ENCODE measurements around the gene SLC25A44. TPM values are rescaled to one million over a fixed set of nuclear protein-coding genes. Genes with fewer than 3 reads are reported as not detected.

SLC25A44 gene
- total and polyA plus RNA-seq, 2 experiments from 2014 or later, result 14.3 to 15.4 TPM

- H3K4me1 ChIP-seq (ENCODE audit: insufficient read depth), result peaks cover 28% of the 10 kb centered on the region
Observed at GRCh38 chr1:156146769-156147405, 47.0 kb upstream of the SLC25A44 start.

GRCh38 chr1:156148216-156148615 lies 45.7 kb upstream of the SLC25A44 start:
- no peaks in the 10 kb centered on the region for H3K27me3 ChIP-seq (replicated peaks; ENCODE audit: insufficient read depth)
- no peak overlapping the region for H3K4me2 ChIP-seq (ENCODE audit: unreplicated experiment)
- H2AFZ ChIP-seq, result no peak overlapping the region
- H3K9me2 ChIP-seq (ENCODE audit: insufficient read depth), result no peaks in the 10 kb centered on the region
- no peak overlapping the region for H3K9ac ChIP-seq
- TF ChIP-seq EZH2 (IDR thresholded peaks at IDR 0.05; ENCODE audit: insufficient read depth, poor library complexity, severe bottlenecking), result no peak
- TF ChIP-seq EZH2phosphoT487 (IDR thresholded peaks at IDR 0.05; ENCODE audit: insufficient read depth, low read depth), result no peak
- H3K4me3 ChIP-seq, result no peak overlapping the region
- H3K36me3 ChIP-seq (ENCODE audit: low read depth), result no peaks in the 10 kb centered on the region
- no peaks in the 10 kb centered on the region for H3K79me2 ChIP-seq (ENCODE audit: insufficient read depth)
- peaks cover 27% of the 10 kb centered on the region for H3F3A ChIP-seq (ENCODE audit: insufficient read depth)
- no peaks in the 10 kb centered on the region for H3K9me3 ChIP-seq (ENCODE audit: low read depth)
- no peaks in the 10 kb centered on the region for H4K20me1 ChIP-seq (ENCODE audit: insufficient read depth)
- in situ Hi-C loops (cut with MboI), result loop anchor here (10.0 kb wide), 1 partner anchor 77 kb away; no protein-coding TSS in a partner anchor
- 31 to 33% methylated on average over 6 of the region's 6 CpGs for WGBS, 2 experiments (ENCODE audit: low coverage in 1 of 2, low lambda C conversion rate in 2 of 2, missing lambda C conversion rate in 2 of 2)
- peaks cover 37% of the 10 kb centered on the region for H3K4me1 ChIP-seq (ENCODE audit: insufficient read depth)
- no peak overlapping the region for H3K27ac ChIP-seq
- no peak for DNase-seq

More at GRCh38 chr1:156146769-156147405, 47.0 kb upstream of the SLC25A44 start:
- Histone ChIP-seq H3K9ac (peak overlapping the region; percentile 52), H3K9me3 (ENCODE audit: low read depth) (no peaks in the 10 kb centered on the region), H3K9me2 (ENCODE audit: insufficient read depth) (no peaks in the 10 kb centered on the region), H3F3A (ENCODE audit: insufficient read depth) (peaks cover 36% of the 10 kb centered on the region), H3K27me3 (replicated peaks; ENCODE audit: insufficient read depth) (no peaks in the 10 kb centered on the region), H2AFZ (no peak overlapping the region), H3K36me3 (ENCODE audit: low read depth) (no peaks in the 10 kb centered on the region), H3K4me2 (ENCODE audit: unreplicated experiment) (peak overlapping the region; percentile 50), H3K4me3 (no peak overlapping the region), H3K27ac (peak overlapping the region; percentile 33; the same call in 1 of the 2 replicates), H4K20me1 (ENCODE audit: insufficient read depth) (no peaks in the 10 kb centered on the region), H3K79me2 (ENCODE audit: insufficient read depth) (no peaks in the 10 kb centered on the region)
- in situ Hi-C loops (cut with MboI), result loop anchor here (10.0 kb wide), 1 partner anchor 78 kb away; no protein-coding TSS in a partner anchor
- TF ChIP-seq EZH2phosphoT487 (IDR thresholded peaks at IDR 0.05; ENCODE audit: insufficient read depth, low read depth), result no peak
- WGBS, 2 experiments (ENCODE audit: low coverage in 1 of 2, low lambda C conversion rate in 2 of 2, missing lambda C conversion rate in 2 of 2), result 10 to 13% methylated on average over 7 to 9 of the region's 9 CpGs
- peak; percentile 74 for DNase-seq

- TF ChIP-seq EZH2phosphoT487 (IDR thresholded peaks at IDR 0.05; ENCODE audit: insufficient read depth, low read depth) (no peak), EZH2 (IDR thresholded peaks at IDR 0.05; ENCODE audit: insufficient read depth, poor library complexity, severe bottlenecking) (no peak)
- H3K4me3 ChIP-seq, result no peak overlapping the region
- H3K27me3 ChIP-seq (replicated peaks; ENCODE audit: insufficient read depth), result no peaks in the 10 kb centered on the region
- no peak for DNase-seq
- no peak overlapping the region for H3K27ac ChIP-seq
- WGBS, 2 experiments (ENCODE audit: low coverage in 1 of 2, low lambda C conversion rate in 2 of 2, missing lambda C conversion rate in 2 of 2), result 25 to 27% methylated on average over 13 to 20 of the region's 20 CpGs
- H4K20me1 ChIP-seq (ENCODE audit: insufficient read depth), result no peaks in the 10 kb centered on the region
- in situ Hi-C loops (cut with MboI), result loop anchor here (10.0 kb wide), 1 partner anchor 75 kb away; no protein-coding TSS in a partner anchor
- no peaks in the 10 kb centered on the region for H3K9me2 ChIP-seq (ENCODE audit: insufficient read depth)
- H3K4me2 ChIP-seq (ENCODE audit: unreplicated experiment), result no peak overlapping the region
- H2AFZ ChIP-seq, result no peak overlapping the region
- H3K9me3 ChIP-seq (ENCODE audit: low read depth), result no peaks in the 10 kb centered on the region
- peaks cover 16% of the 10 kb centered on the region for H3F3A ChIP-seq (ENCODE audit: insufficient read depth)
- H3K9ac ChIP-seq, result no peak overlapping the region
- H3K79me2 ChIP-seq (ENCODE audit: insufficient read depth), result no peaks in the 10 kb centered on the region
- H3K4me1 ChIP-seq (ENCODE audit: insufficient read depth), result peaks cover 29% of the 10 kb centered on the region
- no peaks in the 10 kb centered on the region for H3K36me3 ChIP-seq (ENCODE audit: low read depth)
Observed at GRCh38 chr1:156149374-156150332, 44.3 kb upstream of the SLC25A44 start.

- H3K4me2 ChIP-seq (ENCODE audit: unreplicated experiment), result no peak overlapping the region
- no peaks in the 10 kb centered on the region for H4K20me1 ChIP-seq (ENCODE audit: insufficient read depth)
- 47 to 65% methylated on average over 10 of the region's 10 CpGs for WGBS, 2 experiments (ENCODE audit: low coverage in 1 of 2, low lambda C conversion rate in 2 of 2, missing lambda C conversion rate in 2 of 2)
- H3K4me3 ChIP-seq, result no peak overlapping the region
- H3K9me2 ChIP-seq (ENCODE audit: insufficient read depth), result no peaks in the 10 kb centered on the region
- H3K9me3 ChIP-seq (ENCODE audit: low read depth), result no peaks in the 10 kb centered on the region
- H3K4me1 ChIP-seq (ENCODE audit: insufficient read depth), result peaks cover 26% of the 10 kb centered on the region
- H3K27ac ChIP-seq, result no peak overlapping the region
- in situ Hi-C loops (cut with MboI), result no loop called here
- no peaks in the 10 kb centered on the region for H3K79me2 ChIP-seq (ENCODE audit: insufficient read depth)
- H3F3A ChIP-seq (ENCODE audit: insufficient read depth), result peaks cover 9% of the 10 kb centered on the region
- H2AFZ ChIP-seq, result no peak overlapping the region
- TF ChIP-seq EZH2 (IDR thresholded peaks at IDR 0.05; ENCODE audit: insufficient read depth, poor library complexity, severe bottlenecking), result no peak
- TF ChIP-seq EZH2phosphoT487 (IDR thresholded peaks at IDR 0.05; ENCODE audit: insufficient read depth, low read depth), result no peak
- H3K27me3 ChIP-seq (replicated peaks; ENCODE audit: insufficient read depth), result no peaks in the 10 kb centered on the region
- no peaks in the 10 kb centered on the region for H3K36me3 ChIP-seq (ENCODE audit: low read depth)
- no peak overlapping the region for H3K9ac ChIP-seq
- DNase-seq, result no peak
Observed at GRCh38 chr1:156150333-156151011, 43.4 kb upstream of the SLC25A44 start.
